IMR-90 (cell line): Measurements from ENCODE around the gene SDK1. TPM values are rescaled to one million over a fixed set of nuclear protein-coding genes. Genes with fewer than 3 reads are reported as not detected.

Experiments used
- ATAC-seq: fragments of 200-7000 bp; cut with Tn5 transposase; 2 replicates; pipeline ENCODE4 v1.9.1; 2020; ENCODE audit warnings: low read depth, mild to moderate bottlenecking, moderate library complexity
- BruUV-seq: library from RNA; stranded (reverse); fragments of 400-500 nt; replicated peaks from 2 replicates; lab custom pipeline; 2021; lab: Mats Ljungman, UMichigan
- CTCF ChIA-PET: fragments of 300-600 bp; formaldehyde crosslinking; extraction: SDS; loops from one replicate; lab custom pipeline; 2021; ENCODE audit warnings: antibody characterized with exemption; lab: Yijun Ruan, JAX
- POLR2A ChIA-PET: fragments of 300-600 bp; sonication (Branson Sonifier 250); formaldehyde crosslinking; loops from one replicate; lab custom pipeline; 2022; ENCODE audit warnings: antibody characterized with exemption; ENCODE audit not compliant: unreplicated experiment; lab: Charles Lee
- DNase-seq: peaks from one replicate; pipeline ENCODE4 v3.0.0; 2013
- H2AFZ ChIP-seq: replicated peaks from 2 replicates; pipeline ENCODE3; 2013; ENCODE audit warnings: low read length, mild to moderate bottlenecking; ENCODE audit not compliant: poor library complexity
- H2AK5ac ChIP-seq: 2 replicates; pipeline ENCODE4 v1.6.1; 2013; ENCODE audit warnings: low read depth, low read length, inconsistent platforms
- H2AK9ac ChIP-seq: replicated peaks from 2 replicates; pipeline ENCODE3; 2013; ENCODE audit warnings: mild to moderate bottlenecking, low read depth, low read length, moderate library complexity; ENCODE audit not compliant: poor library complexity
- H2BK120ac ChIP-seq: 2 replicates; pipeline ENCODE4 v1.6.1; 2013; ENCODE audit warnings: low read depth, low read length, inconsistent platforms
- H2BK15ac ChIP-seq: 3 replicates; pipeline ENCODE4 v1.6.1; 2013; ENCODE audit warnings: low read depth, low read length, inconsistent platforms
- H2BK20ac ChIP-seq: 2 replicates; pipeline ENCODE4 v1.6.1; 2013; ENCODE audit warnings: low read depth, mild to moderate bottlenecking, inconsistent platforms, low read length, moderate library complexity
- H2BK5ac ChIP-seq: 2 replicates; pipeline ENCODE4 v1.6.1; 2013; ENCODE audit warnings: mild to moderate bottlenecking, low read depth, low read length, inconsistent platforms; ENCODE audit not compliant: poor library complexity, severe bottlenecking
- H3K14ac ChIP-seq: replicated peaks from 2 replicates; pipeline ENCODE4 v1.6.1; 2013; ENCODE audit warnings: low read depth, low read length, inconsistent platforms
- H3K18ac ChIP-seq: 2 replicates; pipeline ENCODE4 v1.6.1; 2013; ENCODE audit warnings: low read depth, low read length, control low read depth
- H3K23ac ChIP-seq: 2 replicates; pipeline ENCODE4 v1.6.1; 2013; ENCODE audit warnings: low read depth, low read length, inconsistent platforms
- H3K27ac ChIP-seq: 2 replicates; pipeline ENCODE4 v1.5.1; 2013; ENCODE audit warnings: mild to moderate bottlenecking, control low read depth, low read length; ENCODE audit not compliant: insufficient read depth
- H3K27me3 ChIP-seq: 2 replicates; pipeline ENCODE4 v1.6.1; 2013; ENCODE audit warnings: low read length; ENCODE audit not compliant: control insufficient read depth, insufficient read depth
- H3K36me3 ChIP-seq: 2 replicates; pipeline ENCODE4 v1.6.1; 2013; ENCODE audit warnings: low read length, mixed read lengths; ENCODE audit not compliant: control insufficient read depth, insufficient read depth
- H3K4ac ChIP-seq: 2 replicates; pipeline ENCODE4 v1.6.1; 2013; ENCODE audit warnings: low read depth, low read length, inconsistent platforms
- H3K4me1 ChIP-seq: 2 replicates; pipeline ENCODE4 v1.6.1; 2013; ENCODE audit warnings: low read length, mixed read lengths; ENCODE audit not compliant: control insufficient read depth, insufficient read depth
- H3K4me2 ChIP-seq: 2 replicates; pipeline ENCODE4 v1.6.1; 2013; ENCODE audit warnings: low read depth, mild to moderate bottlenecking, control low read depth, low read length, moderate library complexity
- H3K4me3 ChIP-seq: 2 replicates; pipeline ENCODE4 v1.5.1; 2013; ENCODE audit warnings: low read depth, mild to moderate bottlenecking, control low read depth, low read length, moderate library complexity; ENCODE audit not compliant: insufficient read depth
- H3K56ac ChIP-seq: 2 replicates; pipeline ENCODE4 v1.6.1; 2013; ENCODE audit warnings: low read length, inconsistent platforms; ENCODE audit not compliant: insufficient read depth; ENCODE audit errors: extremely low read depth
- H3K79me1 ChIP-seq, 2 experiments: 2 replicates each; pipeline ENCODE4 v1.6.1; 2013; ENCODE audit warnings: low read length in 2 of 2, inconsistent platforms in 1 of 2, low read depth in 1 of 2
- H3K9ac ChIP-seq: 2 replicates; pipeline ENCODE4 v1.6.1; 2013; ENCODE audit warnings: low read depth, low read length, control low read depth
- H3K9me1 ChIP-seq: 2 replicates; pipeline ENCODE4 v1.6.1; 2013; ENCODE audit warnings: low read length, inconsistent platforms; ENCODE audit not compliant: insufficient read depth
- H3K9me3 ChIP-seq: 2 replicates; pipeline ENCODE4 v1.6.1; 2013; ENCODE audit warnings: low read length; ENCODE audit not compliant: control insufficient read depth, insufficient read depth
- H4K20me1 ChIP-seq: 2 replicates; pipeline ENCODE4 v1.6.1; 2013; ENCODE audit warnings: low read length, inconsistent platforms; ENCODE audit not compliant: insufficient read depth
- H4K5ac ChIP-seq: 2 replicates; pipeline ENCODE4 v1.6.1; 2013; ENCODE audit warnings: mild to moderate bottlenecking, low read depth, low read length, control low read depth
- H4K8ac ChIP-seq, 2 experiments: 2 replicates each; pipeline ENCODE4 v1.6.1; 2013; ENCODE audit warnings: low read depth in 2 of 2, low read length in 2 of 2, control low read depth in 1 of 2, inconsistent platforms in 1 of 2
- H4K91ac ChIP-seq: 2 replicates; pipeline ENCODE4 v1.6.1; 2013; ENCODE audit warnings: low read depth, low read length, inconsistent platforms; ENCODE audit not compliant: insufficient read depth
- CEBPB ChIP-seq: IDR thresholded peaks from 2 replicates; pipeline ENCODE4 v1.6.1; 2012; ENCODE audit warnings: low read depth, low read length, improper control_type of control experiment
- ELK1 ChIP-seq: fragments of 150-350 bp; IDR thresholded peaks from 2 replicates; pipeline ENCODE4 v1.6.1; 2016; ENCODE audit warnings: low read depth, mild to moderate bottlenecking, low read length, moderate library complexity, borderline replicate concordance
- FOS ChIP-seq: fragments of 150-350 bp; IDR thresholded peaks from 2 replicates; pipeline ENCODE4 v1.6.1; 2016; ENCODE audit warnings: low read depth, low read length
- MAFK ChIP-seq: IDR thresholded peaks from 2 replicates; pipeline ENCODE4 v1.6.1; 2012; ENCODE audit warnings: low read depth, low read length, improper control_type of control experiment
- MXI1 ChIP-seq: IDR thresholded peaks from 2 replicates; pipeline ENCODE4 v1.6.1; 2012; ENCODE audit warnings: low read depth, mild to moderate bottlenecking, low read length, moderate library complexity, borderline replicate concordance
- POLR2A ChIP-seq: IDR thresholded peaks from 2 replicates; pipeline ENCODE4 v1.6.1; 2012; ENCODE audit warnings: mild to moderate bottlenecking, low read depth, low read length
- RFX5 ChIP-seq: IDR thresholded peaks from 2 replicates; pipeline ENCODE4 v1.8.0; 2012; ENCODE audit warnings: low read depth, mild to moderate bottlenecking, low read length, moderate library complexity
- WGBS, 2 experiments: methylation state at CpG; one replicate each; pipeline versions ENCODE4 v1.1.5 to v1.1.7; 2013; ENCODE audit warnings: missing lambda C conversion rate in 2 of 2; ENCODE audit not compliant: insufficient read length in 1 of 2; ENCODE audit errors: extremely low coverage in 2 of 2; 5-methylcytosine and 5-hydroxymethylcytosine counted together
- dilution Hi-C: fragments of 300-500 bp; cut with HindIII; formaldehyde crosslinking; loops from one replicate; pipeline ENCODE4 v1.14.3; 2018; ENCODE audit warnings: low sequenced_read_pairs; ENCODE audit not compliant: unreplicated experiment
- in situ Hi-C: fragments of 300-500 bp; cut with MboI; formaldehyde crosslinking; loops from 3 replicates; pipeline ENCODE4 v1.14.3; 2019; ENCODE audit warnings: low sequenced_read_pairs, inconsistent platforms, mixed read lengths
- intact Hi-C: fragments of 100-400 bp; cut with micrococcal nuclease; formaldehyde crosslinking; loops from 2 replicates; pipeline ENCODE4 v1.10.0; 2022
- polyA plus RNA-seq, 3 experiments: library from polyadenylated mRNA; depleted of rRNA; stranded (reverse); fragments of >200 nt; gene quantifications; 2 replicates each; pipeline ENCODE4 v1.2.3, GENCODE V29; 2012; ENCODE audit warnings: low replicate concordance in 1 of 3
- total RNA-seq: library from RNA; depleted of rRNA; stranded (reverse); fragments of >200 nt; gene quantifications from 2 replicates; pipeline ENCODE4 v1.2.3, GENCODE V29; 2012

SDK1 gene
- total and polyA plus RNA-seq, 2 of the 4 experiments (the other 2 are of a cell fraction), result 1.5 to 1.6 TPM

- Histone ChIP-seq H2AK5ac (no peak overlapping the region), H3K9me1 (no peaks in the 10 kb centered on the region), H3K23ac (no peak overlapping the region), H3K14ac (no peak overlapping the region), H4K5ac (no peak overlapping the region), H3K27ac (no peak overlapping the region), H3K36me3 (no peaks in the 10 kb centered on the region), H3K4me3 (no peak overlapping the region), H3K4me1 (no peaks in the 10 kb centered on the region), H3K79me1 (no peaks in the 10 kb centered on the region), H2AFZ (no peak overlapping the region), H3K27me3 (no peaks in the 10 kb centered on the region), H4K8ac (no peak overlapping the region), H2AK9ac (no peak overlapping the region), H2BK15ac (no peak overlapping the region), H3K4me2 (no peak overlapping the region), H4K20me1 (no peaks in the 10 kb centered on the region), H3K9ac (no peak overlapping the region), H3K18ac (no peak overlapping the region), H3K56ac (no peak overlapping the region), H2BK20ac (no peak overlapping the region), H2BK5ac (no peak overlapping the region), H3K9me3 (peaks cover 11% of the 10 kb centered on the region), H3K4ac (no peak overlapping the region), H4K91ac (no peak overlapping the region), H2BK120ac (no peak overlapping the region)
- in situ Hi-C loops (no loop called here), dilution Hi-C loops (no loop called here), intact Hi-C loops (no loop called here)
- TF ChIP-seq MAFK (no peak), RFX5 (no peak), MXI1 (no peak), ELK1 (no peak), FOS (no peak), POLR2A (no peak), CEBPB (no peak)
- ChIA-PET POLR2A (no interaction called here), CTCF (no interaction called here)
- ATAC-seq, result no peak
- WGBS, 2 experiments, result 77% methylated on average over 3 of the region's 13 CpGs; no CpG with 5 or more reads in 1 of the 2 experiments
- no TSS peak for BruUV-seq
- no peak for DNase-seq
Measured at GRCh38 chr7:4078580-4078979, 777.5 kb downstream of the SDK1 start.
